ENCODE data around the gene NAALAD2. TPM values are rescaled to one million over a fixed set of nuclear protein-coding genes. Genes with fewer than 3 reads are reported as not detected.
"Not testable (repeated sequence)": the region's sequence is repeated elsewhere in the genome, so short reads cannot be mapped to it uniquely, and the experiment has no call there.

Gene NAALAD2
- total RNA-seq, 1 donor from 2014 or later, result not detected

DNA sequence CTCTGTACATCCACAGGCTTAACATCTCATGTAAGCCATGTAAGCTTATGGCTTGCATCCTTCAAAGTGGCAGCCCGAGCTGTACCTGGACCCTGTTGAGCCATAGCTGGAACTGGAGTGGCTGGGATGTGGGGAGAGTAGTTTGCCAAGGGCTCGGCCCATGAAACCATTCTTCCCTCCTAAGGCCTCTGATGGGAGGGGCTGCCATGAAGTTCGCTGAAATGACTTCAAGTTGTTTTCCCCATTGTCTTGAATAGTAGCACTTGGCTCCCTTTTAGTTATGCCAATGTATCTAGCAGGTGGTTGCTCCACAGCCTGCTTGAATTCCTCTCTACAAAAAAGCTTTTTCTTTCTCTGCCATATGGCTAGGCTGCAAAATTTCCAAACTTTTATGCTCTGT, 93.6 kb downstream of the NAALAD2 start:
- TF ChIP-seq, protein P1, sequence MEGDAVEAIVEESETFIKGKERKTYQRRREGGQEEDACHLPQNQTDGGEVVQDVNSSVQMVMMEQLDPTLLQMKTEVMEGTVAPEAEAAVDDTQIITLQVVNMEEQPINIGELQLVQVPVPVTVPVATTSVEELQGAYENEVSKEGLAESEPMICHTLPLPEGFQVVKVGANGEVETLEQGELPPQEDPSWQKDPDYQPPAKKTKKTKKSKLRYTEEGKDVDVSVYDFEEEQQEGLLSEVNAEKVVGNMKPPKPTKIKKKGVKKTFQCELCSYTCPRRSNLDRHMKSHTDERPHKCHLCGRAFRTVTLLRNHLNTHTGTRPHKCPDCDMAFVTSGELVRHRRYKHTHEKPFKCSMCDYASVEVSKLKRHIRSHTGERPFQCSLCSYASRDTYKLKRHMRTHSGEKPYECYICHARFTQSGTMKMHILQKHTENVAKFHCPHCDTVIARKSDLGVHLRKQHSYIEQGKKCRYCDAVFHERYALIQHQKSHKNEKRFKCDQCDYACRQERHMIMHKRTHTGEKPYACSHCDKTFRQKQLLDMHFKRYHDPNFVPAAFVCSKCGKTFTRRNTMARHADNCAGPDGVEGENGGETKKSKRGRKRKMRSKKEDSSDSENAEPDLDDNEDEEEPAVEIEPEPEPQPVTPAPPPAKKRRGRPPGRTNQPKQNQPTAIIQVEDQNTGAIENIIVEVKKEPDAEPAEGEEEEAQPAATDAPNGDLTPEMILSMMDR (IDR thresholded peaks at IDR 0.05; ENCODE audit: insufficient read depth, low read length, severe bottlenecking), result no peak
- no peaks in the 10 kb centered on the region for H3K36me3 ChIP-seq (ENCODE audit: control insufficient read depth, insufficient read depth, low read length)
- DNase-seq (ENCODE audit: low read depth) (no peak), FAIRE-seq (no peak)
- H3K27me3 ChIP-seq (ENCODE audit: control insufficient read depth, insufficient read depth, low read length), result no peaks in the 10 kb centered on the region
- no peak overlapping the region for H3K4me3 ChIP-seq (ENCODE audit: low read depth, low read length)

DNA sequence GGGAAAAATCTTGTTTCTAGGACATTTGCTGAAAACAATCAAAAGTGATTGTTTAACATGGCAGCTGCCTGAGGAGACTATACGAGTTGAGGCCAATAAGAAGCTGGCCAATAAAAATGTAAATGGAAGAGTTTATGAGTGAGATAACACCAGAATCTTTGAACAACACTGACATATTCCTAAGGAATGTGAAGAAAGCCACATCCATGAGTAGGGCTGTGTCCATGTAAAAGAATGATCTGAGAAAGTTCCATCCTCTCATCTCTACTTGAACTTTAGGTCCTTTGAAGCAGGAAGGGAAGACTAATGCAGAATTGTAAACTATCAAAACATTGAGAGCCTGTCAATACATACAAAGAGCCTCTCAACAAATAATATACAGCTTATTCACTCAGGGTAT, 95.3 kb downstream of the NAALAD2 start:
- FAIRE-seq (no peak), DNase-seq (ENCODE audit: low read depth) (no peak)
- H3K4me3 ChIP-seq (ENCODE audit: low read depth, low read length), result no peak overlapping the region
- TF ChIP-seq, protein P1 (IDR thresholded peaks at IDR 0.05; ENCODE audit: insufficient read depth, low read length, severe bottlenecking), result no peak
- no peaks in the 10 kb centered on the region for H3K27me3 ChIP-seq (ENCODE audit: control insufficient read depth, insufficient read depth, low read length)
- no peaks in the 10 kb centered on the region for H3K36me3 ChIP-seq (ENCODE audit: control insufficient read depth, insufficient read depth, low read length)

DNA sequence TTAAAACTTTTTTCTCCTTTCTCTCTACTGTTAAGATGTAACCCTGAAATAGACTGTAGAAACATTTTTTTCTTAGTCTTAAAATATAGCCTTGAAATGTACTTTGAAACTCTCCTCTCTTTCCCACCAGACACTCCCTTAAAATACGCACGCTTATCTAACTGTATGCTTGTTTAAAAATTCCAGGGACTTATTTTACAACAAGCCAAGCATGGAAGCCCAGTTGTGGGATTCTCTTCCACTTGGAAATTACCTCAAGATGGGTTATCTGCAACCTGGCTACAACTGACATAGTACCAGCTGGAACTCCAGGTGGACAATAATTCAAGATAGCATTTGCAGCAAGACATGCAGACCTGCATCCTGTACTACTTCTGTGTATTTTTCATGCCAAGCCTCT, 100.5 kb downstream of the NAALAD2 start:
- H3K27me3 ChIP-seq (ENCODE audit: control insufficient read depth, insufficient read depth, low read length), result no peaks in the 10 kb centered on the region

DNA sequence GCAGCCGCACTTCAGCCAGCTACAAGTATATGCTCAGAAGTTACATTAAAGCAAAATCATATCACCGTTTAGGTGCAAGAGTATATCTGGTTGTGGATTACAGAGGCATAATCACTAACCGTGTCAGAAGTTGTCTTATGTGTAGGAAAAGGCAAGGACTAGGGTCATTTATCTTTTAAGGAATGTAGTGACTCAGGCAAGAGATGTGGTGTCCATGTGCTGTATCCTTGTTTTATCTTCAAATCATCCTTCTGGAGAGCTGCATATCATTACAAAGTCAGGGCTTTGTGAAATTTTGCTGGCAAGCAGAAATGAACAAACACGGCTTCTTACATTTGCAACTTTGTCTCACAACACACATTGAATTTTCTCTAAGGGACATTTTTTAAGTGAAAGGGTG, 101.1 kb downstream of the NAALAD2 start:
- Histone ChIP-seq H3K36me3 (ENCODE audit: control insufficient read depth, insufficient read depth, low read length) (no peaks in the 10 kb centered on the region), H3K4me3 (ENCODE audit: low read depth, low read length) (no peak overlapping the region), H3K27me3 (ENCODE audit: control insufficient read depth, insufficient read depth, low read length) (no peaks in the 10 kb centered on the region)
- no peak for DNase-seq (ENCODE audit: low read depth)
- TF ChIP-seq, protein P1 (IDR thresholded peaks at IDR 0.05; ENCODE audit: insufficient read depth, low read length, severe bottlenecking), result no peak
- no peak for FAIRE-seq

More for the DNA sequence above, 100.5 kb downstream of the NAALAD2 start:
- FAIRE-seq (no peak), DNase-seq (ENCODE audit: low read depth) (no peak)
- no peaks in the 10 kb centered on the region for H3K36me3 ChIP-seq (ENCODE audit: control insufficient read depth, insufficient read depth, low read length)
- TF ChIP-seq, protein P1 (IDR thresholded peaks at IDR 0.05; ENCODE audit: insufficient read depth, low read length, severe bottlenecking), result no peak
- H3K4me3 ChIP-seq (ENCODE audit: low read depth, low read length), result no peak overlapping the region

DNA sequence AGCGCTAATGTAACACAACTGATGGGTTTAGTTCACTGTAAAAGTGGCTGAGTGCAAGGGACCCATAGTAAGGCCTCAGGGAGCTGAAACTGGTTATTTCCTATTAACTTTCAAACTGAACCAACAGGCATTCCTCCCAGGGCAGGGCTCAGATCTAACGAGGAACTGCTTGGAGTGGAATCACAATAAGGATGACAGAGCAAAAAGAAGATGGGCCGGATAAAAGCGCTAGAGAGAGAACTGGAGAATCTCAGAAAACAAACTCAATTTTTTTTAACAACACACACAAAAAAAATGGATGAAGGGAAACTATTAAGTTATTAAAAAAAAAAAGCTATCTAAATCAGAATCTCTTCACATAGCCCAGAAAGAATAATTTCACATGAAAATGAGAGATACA, 102.5 kb downstream of the NAALAD2 start:
- Histone ChIP-seq H3K36me3 (ENCODE audit: control insufficient read depth, insufficient read depth, low read length) (no peaks in the 10 kb centered on the region), H3K4me3 (ENCODE audit: low read depth, low read length) (no peak overlapping the region), H3K27me3 (ENCODE audit: control insufficient read depth, insufficient read depth, low read length) (no peaks in the 10 kb centered on the region)
- TF ChIP-seq, protein P1 (IDR thresholded peaks at IDR 0.05; ENCODE audit: insufficient read depth, low read length, severe bottlenecking), result no peak
- FAIRE-seq (no peak), DNase-seq (ENCODE audit: low read depth) (no peak)

DNA sequence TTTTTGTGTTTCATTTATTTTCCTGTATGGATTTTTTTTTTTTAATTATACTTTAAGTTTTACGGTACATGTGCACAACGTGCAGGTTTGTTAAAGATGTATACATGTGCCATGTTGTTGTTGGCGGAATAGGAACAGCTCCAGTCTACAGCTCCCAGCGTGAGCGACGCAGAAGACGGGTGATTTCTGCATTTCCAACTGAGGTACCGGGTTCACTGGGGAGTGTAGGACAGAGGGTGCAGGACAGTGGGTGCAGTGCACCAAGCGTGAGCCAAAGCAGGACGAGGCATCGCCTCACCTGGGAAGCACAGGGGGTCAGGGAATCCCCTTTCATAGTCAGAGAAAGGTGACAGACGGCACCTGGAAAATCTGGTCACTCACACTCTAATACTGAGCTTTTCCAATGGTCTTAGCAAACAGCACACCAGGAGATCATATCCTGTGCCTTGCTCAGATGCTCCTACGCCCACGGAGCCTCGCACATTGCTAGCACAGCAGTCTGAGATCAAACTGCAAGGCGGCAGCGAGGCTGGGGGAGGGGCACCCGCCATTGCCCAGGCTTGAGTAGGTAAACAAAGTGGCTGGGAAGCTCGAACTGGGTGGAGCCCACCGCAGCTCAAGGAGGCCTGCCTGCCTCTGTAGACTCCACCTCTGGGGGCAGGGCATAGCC, 105.6 kb downstream of the NAALAD2 start:
- not testable (repeated sequence) for H3K36me3 ChIP-seq (ENCODE audit: control insufficient read depth, insufficient read depth, low read length); H3K4me3 ChIP-seq (ENCODE audit: low read depth, low read length); H3K27me3 ChIP-seq (ENCODE audit: control insufficient read depth, insufficient read depth, low read length); FAIRE-seq
- DNase-seq (ENCODE audit: low read depth), result peak; percentile 53
